Karpas-422 (cell line): ENCODE data around the gene ALDH4A1. TPM values are rescaled to one million over a fixed set of nuclear protein-coding genes. Genes with fewer than 3 reads are reported as not detected.

Experiments used
- DNase-seq: peaks from one replicate; pipeline ENCODE4 v3.0.0-alpha.2; 2015
- H2AFZ ChIP-seq: fragments of 200-600 bp; sonication (generic); 2 replicates; pipeline ENCODE4 v1.6.1; 2014; ENCODE audit warnings: antibody characterized with exemption, low read length, mixed read lengths
- H3K27ac ChIP-seq: fragments of 200-600 bp; sonication (generic); 2 replicates; pipeline ENCODE4 v1.5.1; 2014; ENCODE audit warnings: mild to moderate bottlenecking, low read length, moderate library complexity
- H3K27me3 ChIP-seq: fragments of 200-600 bp; sonication (generic); 2 replicates; pipeline ENCODE4 v1.6.1; 2014; ENCODE audit warnings: low read length, mixed read lengths
- H3K36me3 ChIP-seq: fragments of 200-600 bp; sonication (generic); 2 replicates; pipeline ENCODE4 v1.6.1; 2014; ENCODE audit warnings: low read length, mixed read lengths; ENCODE audit not compliant: insufficient read depth
- H3K4me1 ChIP-seq: fragments of 200-600 bp; sonication (generic); 2 replicates; pipeline ENCODE4 v1.6.1; 2014; ENCODE audit warnings: mild to moderate bottlenecking, low read length, mixed read lengths
- H3K4me2 ChIP-seq: fragments of 200-600 bp; sonication (generic); 2 replicates; pipeline ENCODE4 v1.6.1; 2014; ENCODE audit warnings: low read length, low read depth, mild to moderate bottlenecking; ENCODE audit not compliant: poor library complexity, severe bottlenecking
- H3K4me3 ChIP-seq: fragments of 200-600 bp; sonication (generic); 2 replicates; pipeline ENCODE4 v1.5.1; 2014; ENCODE audit warnings: mild to moderate bottlenecking, antibody characterized with exemption, low read length, mixed read lengths
- H3K79me2 ChIP-seq: fragments of 200-600 bp; sonication (generic); 2 replicates; pipeline ENCODE4 v1.6.1; 2014; ENCODE audit warnings: mild to moderate bottlenecking, low read length, mixed read lengths
- H3K9ac ChIP-seq: fragments of 200-600 bp; sonication (generic); 2 replicates; pipeline ENCODE4 v1.6.0; 2014; ENCODE audit warnings: low read length
- H3K9me2 ChIP-seq: fragments of 200-600 bp; sonication (generic), shearing (Covaris generic); replicated peaks from 2 replicates; pipeline ENCODE4 v1.6.0; 2014; ENCODE audit warnings: mild to moderate bottlenecking, low read length, moderate library complexity; ENCODE audit not compliant: insufficient read depth
- H3K9me3 ChIP-seq: fragments of 300-700, 200-600 bp; sonication (generic); 2 replicates; pipeline ENCODE4 v1.6.1; 2014; ENCODE audit warnings: low read length, mixed read lengths
- H4K20me1 ChIP-seq: fragments of 200-600 bp; sonication (generic); 2 replicates; pipeline ENCODE4 v1.6.1; 2014; ENCODE audit warnings: mild to moderate bottlenecking, antibody characterized with exemption, low read length, low read depth; ENCODE audit not compliant: insufficient read depth
- total RNA-seq: library from RNA; depleted of rRNA; stranded (reverse); fragments of >200 nt; shearing (Covaris generic); gene quantifications from 2 replicates; pipeline ENCODE4 v1.2.3, GENCODE V29; 2014; ENCODE audit warnings: low replicate concordance; rRNA removed

ALDH4A1 gene, protein sequence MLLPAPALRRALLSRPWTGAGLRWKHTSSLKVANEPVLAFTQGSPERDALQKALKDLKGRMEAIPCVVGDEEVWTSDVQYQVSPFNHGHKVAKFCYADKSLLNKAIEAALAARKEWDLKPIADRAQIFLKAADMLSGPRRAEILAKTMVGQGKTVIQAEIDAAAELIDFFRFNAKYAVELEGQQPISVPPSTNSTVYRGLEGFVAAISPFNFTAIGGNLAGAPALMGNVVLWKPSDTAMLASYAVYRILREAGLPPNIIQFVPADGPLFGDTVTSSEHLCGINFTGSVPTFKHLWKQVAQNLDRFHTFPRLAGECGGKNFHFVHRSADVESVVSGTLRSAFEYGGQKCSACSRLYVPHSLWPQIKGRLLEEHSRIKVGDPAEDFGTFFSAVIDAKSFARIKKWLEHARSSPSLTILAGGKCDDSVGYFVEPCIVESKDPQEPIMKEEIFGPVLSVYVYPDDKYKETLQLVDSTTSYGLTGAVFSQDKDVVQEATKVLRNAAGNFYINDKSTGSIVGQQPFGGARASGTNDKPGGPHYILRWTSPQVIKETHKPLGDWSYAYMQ
- total RNA-seq: 0.58 TPM in 1 of 2 replicates, not detected in the other

DNA sequence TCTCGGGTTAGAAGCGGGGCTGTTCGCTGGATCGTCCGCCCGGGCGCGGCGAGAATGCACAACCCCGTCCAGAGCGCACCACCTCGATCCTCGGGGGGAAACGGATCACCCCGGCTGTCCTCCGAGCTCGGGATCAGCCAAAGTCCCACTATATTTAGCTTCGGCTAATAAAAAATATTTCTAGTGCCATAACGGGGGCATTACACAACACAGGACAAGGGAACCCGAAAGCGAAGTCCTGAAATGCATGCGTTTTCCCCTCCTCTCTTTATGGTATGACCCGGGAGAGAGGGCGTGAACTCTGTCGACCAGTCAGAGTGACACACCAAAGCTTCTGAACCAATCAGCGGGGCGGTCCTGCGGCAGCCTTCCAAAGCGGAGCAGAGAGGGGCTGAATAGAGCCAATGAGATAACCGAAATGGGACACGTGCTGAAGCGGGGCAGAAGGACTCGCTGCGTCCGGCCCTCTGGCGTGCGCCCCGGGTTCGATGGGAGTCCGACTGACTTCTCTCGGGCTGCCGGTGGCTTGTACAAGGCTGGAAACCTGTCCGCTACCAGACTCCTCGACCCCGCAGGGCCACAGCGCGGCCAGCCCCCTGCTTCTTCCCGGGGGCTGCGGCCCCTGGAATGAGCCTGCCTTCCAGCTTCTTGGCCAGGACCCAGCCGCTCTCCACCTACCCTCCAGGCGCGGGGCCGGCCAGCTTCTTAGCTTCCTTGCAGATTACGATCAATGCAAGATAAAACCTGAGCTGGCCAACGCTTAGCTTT, at the start of gene ALDH4A1:
TSS of gene ALDH4A1 (minus strand) at position 33 of the 768 bp plus-strand sequence. CDS start at position 1, 32 bp downstream.
- H3K79me2 ChIP-seq: no peaks in the 10 kb centered on the region
- no peaks in the 10 kb centered on the region for H3K9me2 ChIP-seq
- H3K27ac ChIP-seq: no peak within 1 kb of the TSS
- no peaks in the 10 kb centered on the region for H3K27me3 ChIP-seq
- no peak within 1 kb of the TSS for H3K9ac ChIP-seq
- H2AFZ ChIP-seq: no peak within 1 kb of the TSS
- no peaks in the 10 kb centered on the region for H3K9me3 ChIP-seq
- no peaks in the 10 kb centered on the region for H3K4me1 ChIP-seq
- H3K4me3 ChIP-seq: peak within 1 kb of the TSS; percentile 23; the same call in 1 of the 2 replicates
- DNase-seq: peak; percentile 77
- H3K4me2 ChIP-seq: peak within 1 kb of the TSS; percentile 48
- H3K36me3 ChIP-seq: no peaks in the 10 kb centered on the region
- H4K20me1 ChIP-seq: peaks cover under 1% of the 10 kb centered on the region; the same call in 1 of the 2 replicates

DNA sequence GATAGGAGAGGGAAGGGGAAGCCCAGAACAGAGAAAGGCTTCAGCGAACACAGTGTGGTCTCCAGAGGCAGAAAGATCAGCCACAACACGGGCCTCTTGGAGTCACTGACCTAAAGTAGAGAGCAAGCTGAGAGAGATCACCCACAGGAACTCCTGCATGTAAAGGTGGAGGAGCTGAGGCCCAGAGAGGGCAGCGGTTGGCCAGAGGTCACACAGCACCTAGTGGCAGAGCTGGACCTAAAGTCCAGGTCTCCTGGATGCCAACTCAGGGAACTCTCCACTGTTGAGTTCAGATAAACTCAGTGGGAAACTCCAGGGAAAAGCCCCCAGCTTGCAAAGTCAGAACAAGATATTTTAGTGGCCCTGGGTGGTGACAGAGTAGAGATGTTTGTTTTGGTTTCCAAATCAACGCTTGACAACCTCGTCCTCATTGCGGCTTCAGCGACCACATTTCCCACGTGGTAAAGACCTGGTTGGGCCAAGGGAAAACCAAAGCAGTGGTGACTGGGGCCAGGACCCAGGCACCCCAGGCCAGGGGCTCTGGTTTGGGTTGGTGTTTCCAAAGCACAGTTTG, 49.5 kb upstream of the ALDH4A1 start:
- DNase-seq: no peak
- no peak overlapping the region for H3K4me2 ChIP-seq
- no peak overlapping the region for H3K4me3 ChIP-seq
- no peak overlapping the region for H2AFZ ChIP-seq
- no peaks in the 10 kb centered on the region for H3K27me3 ChIP-seq
- H3K9me2 ChIP-seq: no peaks in the 10 kb centered on the region
- H3K79me2 ChIP-seq: no peaks in the 10 kb centered on the region
- H3K27ac ChIP-seq: no peak overlapping the region
- no peaks in the 10 kb centered on the region for H3K4me1 ChIP-seq
- H3K9me3 ChIP-seq: no peaks in the 10 kb centered on the region
- no peaks in the 10 kb centered on the region for H4K20me1 ChIP-seq
- H3K9ac ChIP-seq: no peak overlapping the region
- H3K36me3 ChIP-seq: no peaks in the 10 kb centered on the region

DNA sequence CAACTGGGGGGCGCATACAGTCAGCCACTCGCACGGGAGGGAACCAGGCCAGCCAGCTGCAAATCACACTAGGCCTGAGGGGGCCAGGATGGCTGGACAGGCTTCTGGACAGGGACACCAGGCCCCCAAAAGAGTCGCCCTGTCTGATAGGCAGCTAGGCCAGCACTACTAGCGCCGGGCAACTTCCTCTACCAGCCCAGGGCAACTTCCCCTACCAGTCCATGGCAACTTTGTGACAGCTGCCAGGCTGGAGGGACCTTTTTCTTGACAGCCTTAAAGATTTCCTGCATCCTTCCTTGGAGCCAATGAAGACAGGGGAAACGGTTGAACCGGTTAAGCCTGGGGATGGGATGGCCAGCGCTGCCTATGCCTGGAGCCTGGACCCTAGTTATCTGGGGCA, 49.1 kb upstream of the ALDH4A1 start:
- Histone ChIP-seq H3K4me2 (no peak overlapping the region), H3K9me3 (no peaks in the 10 kb centered on the region), H3K27ac (no peak overlapping the region), H3K79me2 (no peaks in the 10 kb centered on the region), H3K36me3 (no peaks in the 10 kb centered on the region), H4K20me1 (no peaks in the 10 kb centered on the region), H2AFZ (no peak overlapping the region), H3K9ac (no peak overlapping the region), H3K9me2 (no peaks in the 10 kb centered on the region), H3K27me3 (no peaks in the 10 kb centered on the region), H3K4me1 (no peaks in the 10 kb centered on the region), H3K4me3 (no peak overlapping the region)
- DNase-seq: no peak

DNA sequence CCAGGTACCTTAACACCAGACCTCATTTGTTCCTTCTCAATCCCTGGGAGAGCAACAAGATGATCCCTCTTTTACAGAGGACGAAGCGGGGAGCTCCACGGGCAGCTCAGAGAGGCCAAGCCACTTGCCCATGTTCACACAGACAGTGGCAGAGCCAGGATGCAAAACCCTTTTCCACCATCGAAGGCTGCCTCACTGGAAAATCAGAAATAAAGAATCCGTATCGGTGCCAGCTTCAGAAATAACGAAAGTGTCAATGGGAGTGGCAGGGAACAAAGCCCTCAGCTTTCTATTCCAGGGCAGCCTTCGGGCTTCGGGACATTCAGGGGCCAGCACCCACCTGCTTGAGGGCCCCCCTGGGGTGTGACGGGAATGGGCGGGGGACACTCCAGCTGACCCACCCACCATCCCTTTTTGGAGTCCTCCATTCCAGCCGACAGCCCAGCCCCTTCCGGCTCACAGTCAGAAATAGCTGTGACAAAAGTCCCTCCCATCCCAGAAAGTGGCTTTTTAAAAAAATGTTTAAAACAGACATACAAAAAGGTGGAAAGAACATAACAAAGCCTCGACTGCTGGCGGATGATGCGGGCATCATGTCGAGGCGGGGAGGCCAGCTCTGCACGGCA, 48.2 kb upstream of the ALDH4A1 start:
- H3K4me2 ChIP-seq: no peak overlapping the region
- no peak for DNase-seq

DNA sequence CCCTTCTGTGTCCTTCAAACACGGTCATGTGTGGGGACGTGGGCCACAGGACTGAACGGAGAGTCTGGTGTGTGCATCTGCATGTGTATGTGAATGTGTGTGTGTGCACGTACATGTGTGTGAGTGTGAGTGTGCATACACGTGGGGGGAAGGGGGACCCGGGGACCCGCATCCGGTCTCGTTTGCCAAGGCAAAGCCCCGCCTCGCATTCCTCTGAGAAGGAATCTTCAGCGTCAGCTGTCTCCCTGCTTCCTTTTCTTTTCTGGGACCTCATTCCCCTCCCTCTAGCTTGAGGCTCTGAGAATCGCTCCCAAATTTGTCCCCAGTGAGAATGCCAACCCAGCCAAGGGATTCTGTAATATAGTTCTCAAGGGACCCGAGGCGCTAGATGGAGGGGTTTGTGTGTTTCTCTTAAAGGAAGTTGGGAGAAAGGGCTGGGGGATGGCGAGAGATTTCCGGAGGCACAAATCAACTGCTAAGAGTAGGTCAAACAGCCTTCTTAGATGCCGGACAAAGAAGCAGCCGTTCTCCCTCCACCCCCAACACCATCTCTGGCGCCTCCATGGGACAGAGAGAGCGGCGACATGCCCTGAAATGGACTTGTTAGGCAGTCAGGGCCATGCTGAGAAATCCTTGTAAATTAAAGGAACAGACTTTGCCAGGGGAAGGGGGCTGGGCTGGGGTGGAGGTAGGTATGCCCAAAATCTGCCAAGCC, 47.5 kb upstream of the ALDH4A1 start:
- no peaks in the 10 kb centered on the region for H3K9me2 ChIP-seq
- H3K4me1 ChIP-seq: no peaks in the 10 kb centered on the region
- no peak overlapping the region for H2AFZ ChIP-seq
- no peak overlapping the region for H3K27ac ChIP-seq
- no peak overlapping the region for H3K4me2 ChIP-seq
- no peak for DNase-seq
- no peak overlapping the region for H3K4me3 ChIP-seq
- H3K36me3 ChIP-seq: no peaks in the 10 kb centered on the region
- no peaks in the 10 kb centered on the region for H3K27me3 ChIP-seq
- no peaks in the 10 kb centered on the region for H4K20me1 ChIP-seq
- no peak overlapping the region for H3K9ac ChIP-seq
- no peaks in the 10 kb centered on the region for H3K79me2 ChIP-seq
- H3K9me3 ChIP-seq: no peaks in the 10 kb centered on the region

More for the DNA sequence above, 48.2 kb upstream of the ALDH4A1 start:
- no peaks in the 10 kb centered on the region for H3K9me2 ChIP-seq
- H3K4me1 ChIP-seq: no peaks in the 10 kb centered on the region
- H3K79me2 ChIP-seq: no peaks in the 10 kb centered on the region
- H3K9me3 ChIP-seq: no peaks in the 10 kb centered on the region
- no peak overlapping the region for H3K4me3 ChIP-seq
- no peak overlapping the region for H3K27ac ChIP-seq
- no peak overlapping the region for H2AFZ ChIP-seq
- H3K36me3 ChIP-seq: no peaks in the 10 kb centered on the region
- H3K9ac ChIP-seq: no peak overlapping the region
- no peaks in the 10 kb centered on the region for H3K27me3 ChIP-seq
- no peaks in the 10 kb centered on the region for H4K20me1 ChIP-seq

DNA sequence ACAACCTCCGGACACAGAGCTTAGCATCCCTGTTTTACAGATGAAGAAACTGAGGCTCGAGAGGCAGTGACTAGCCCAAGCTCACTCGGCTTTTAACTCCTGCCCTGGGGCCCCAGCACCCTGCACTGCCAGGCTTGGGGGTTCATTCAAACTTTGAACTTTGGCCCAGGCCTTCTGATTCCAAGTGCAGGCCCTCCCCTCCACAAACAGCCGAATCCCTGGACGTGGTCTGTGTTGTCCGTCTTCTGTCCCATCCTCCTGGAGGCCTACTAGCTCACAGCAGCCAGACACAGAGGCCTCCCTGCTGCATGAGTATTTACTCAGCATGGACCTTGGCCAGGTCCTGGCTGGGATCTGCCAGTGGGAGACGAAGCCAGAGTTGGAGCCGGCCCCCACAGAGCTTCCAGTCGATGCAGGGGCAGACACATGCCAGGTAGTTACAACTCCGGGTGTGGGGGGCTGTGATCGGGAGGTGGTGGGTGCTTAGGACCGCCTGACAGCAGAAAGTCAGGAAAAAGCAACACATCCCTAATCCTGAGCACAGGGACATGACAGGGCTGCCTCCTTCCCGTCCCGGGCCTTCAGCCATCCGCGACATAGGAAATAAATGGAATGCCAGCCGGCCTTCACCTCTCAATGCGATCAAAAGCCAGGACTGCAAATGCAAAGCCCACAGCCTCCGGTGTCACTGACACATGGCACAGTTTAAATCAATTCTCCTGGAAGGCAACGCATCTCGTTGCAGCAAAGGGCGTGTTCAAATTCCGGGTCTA, 46.7 kb upstream of the ALDH4A1 start:
- H4K20me1 ChIP-seq: no peaks in the 10 kb centered on the region
- H3K9me2 ChIP-seq: no peaks in the 10 kb centered on the region
- no peaks in the 10 kb centered on the region for H3K79me2 ChIP-seq
- no peaks in the 10 kb centered on the region for H3K4me1 ChIP-seq
- no peaks in the 10 kb centered on the region for H3K36me3 ChIP-seq
- no peaks in the 10 kb centered on the region for H3K9me3 ChIP-seq
- H3K27ac ChIP-seq: no peak overlapping the region
- H3K4me3 ChIP-seq: no peak overlapping the region
- H3K4me2 ChIP-seq: no peak overlapping the region
- no peak overlapping the region for H2AFZ ChIP-seq
- no peaks in the 10 kb centered on the region for H3K27me3 ChIP-seq
- DNase-seq: no peak
- no peak overlapping the region for H3K9ac ChIP-seq
